ENCODE data around the gene FBXO42. TPM values are rescaled to one million over a fixed set of nuclear protein-coding genes. Genes with fewer than 3 reads are reported as not detected.

FBXO42 gene
- total and polyA plus RNA-seq, 2 of the 4 experiments (the other 2 are of a cell fraction) = 12.0 to 18.8 TPM

- Histone ChIP-seq H4K20me1 (ENCODE audit: insufficient read depth, low read length) (0 out of 2 replicates have a peak, but pooled peaks cover 3% of the 10 kb centered on the region), H2BK120ac (ENCODE audit: low read depth, low read length) (no peak overlapping the region), H3K9ac (ENCODE audit: low read depth, low read length) (no peak overlapping the region), H3K9me1 (ENCODE audit: insufficient read depth, low read length) (peaks cover 8% of the 10 kb centered on the region), H3K14ac (replicated peaks; ENCODE audit: low read depth, low read length) (no peak overlapping the region), H3K4me1 (ENCODE audit: control insufficient read depth, insufficient read depth, low read length) (peaks cover 4% of the 10 kb centered on the region), H3K4ac (ENCODE audit: low read depth, low read length) (no peak overlapping the region), H3K23ac (ENCODE audit: low read depth, low read length) (no peak overlapping the region), H2AK5ac (ENCODE audit: low read depth, low read length) (no peak overlapping the region), H3K4me3 (ENCODE audit: insufficient read depth, low read depth, low read length) (no peak overlapping the region), H2AFZ (replicated peaks; ENCODE audit: low read length, poor library complexity) (no peak overlapping the region), H2BK5ac (ENCODE audit: low read depth, low read length, poor library complexity, severe bottlenecking) (no peak overlapping the region), H3K36me3 (ENCODE audit: control insufficient read depth, insufficient read depth, low read length) (no peaks in the 10 kb centered on the region), H3K27ac (ENCODE audit: insufficient read depth, low read length) (no peak overlapping the region), H4K91ac (ENCODE audit: insufficient read depth, low read depth, low read length) (no peak overlapping the region), H3K4me2 (ENCODE audit: low read depth, low read length) (no peak overlapping the region), H3K56ac (ENCODE audit: extremely low read depth, insufficient read depth, low read length) (no peak overlapping the region), H3K79me1 (ENCODE audit: low read depth in 1 of 2, low read length in 2 of 2) (peaks cover 0 to 15% of the 10 kb centered on the region in 2 experiments; a peak in 3 of 4 replicates), H3K27me3 (ENCODE audit: control insufficient read depth, insufficient read depth, low read length) (no peaks in the 10 kb centered on the region), H3K18ac (ENCODE audit: low read depth, low read length) (no peak overlapping the region), H4K8ac (ENCODE audit: low read depth in 2 of 2, low read length in 2 of 2) (no peak overlapping the region), H2AK9ac (replicated peaks; ENCODE audit: low read depth, low read length, poor library complexity) (no peak overlapping the region), H2BK15ac (ENCODE audit: low read depth, low read length) (no peak overlapping the region), H4K5ac (ENCODE audit: low read depth, low read length) (no peak overlapping the region), H3K9me3 (ENCODE audit: control insufficient read depth, insufficient read depth, low read length) (no peaks in the 10 kb centered on the region), H2BK20ac (ENCODE audit: low read depth, low read length) (no peak overlapping the region)
- no CpG with 5 or more reads among the region's 3 CpGs for WGBS, 2 experiments (ENCODE audit: extremely low coverage in 2 of 2, insufficient read length in 1 of 2)
- ChIA-PET POLR2A (ENCODE audit: unreplicated experiment) (no interaction called here), CTCF (no interaction called here)
- TF ChIP-seq USF2 (IDR thresholded peaks at IDR 0.05; ENCODE audit: low read depth, low read length) (no peak), CHD1 (IDR thresholded peaks at IDR 0.05; ENCODE audit: low read depth, low read length) (no peak), ELK1 (IDR thresholded peaks at IDR 0.05; ENCODE audit: borderline replicate concordance, low read depth, low read length) (no peak), RCOR1 (IDR thresholded peaks at IDR 0.05; ENCODE audit: insufficient replicate concordance, low read length) (no peak), POLR2A (IDR thresholded peaks at IDR 0.05; ENCODE audit: low read depth, low read length) (no peak), RFX5 (IDR thresholded peaks at IDR 0.05; ENCODE audit: low read depth, low read length) (no peak), MAZ (IDR thresholded peaks at IDR 0.05; ENCODE audit: borderline replicate concordance, low read depth, low read length) (no peak)
- dilution Hi-C loops (cut with HindIII; ENCODE audit: low sequenced_read_pairs, unreplicated experiment) (no loop called here), in situ Hi-C loops (cut with MboI; ENCODE audit: low sequenced_read_pairs) (no loop called here), intact Hi-C loops (cut with micrococcal nuclease) (loop anchor here (10.0 kb wide), 1 partner anchor 92 kb away; no protein-coding TSS in a partner anchor)
- DNase-seq = no peak
- no TSS peak for BruUV-seq (replicated peaks)
- ATAC-seq (ENCODE audit: low read depth) = no peak
Measured at GRCh38 chr1:16356867-16357266, 4.6 kb upstream of the FBXO42 start.

Data from IMR-90 (cell line).